DND-41 (cell line): Measurements from ENCODE around the gene MAGOHB.
"Not testable (repeated sequence)": the region's sequence is repeated elsewhere in the genome, so short reads cannot be mapped to it uniquely, and the experiment has no call there.

ENCODE experiments used
- ATAC-seq: fragments of 200-7000 bp; cut with Tn5 transposase; 3 replicates; pipeline ENCODE4 v1.9.1; 2021; ENCODE audit warnings: low read depth; ENCODE audit not compliant: insufficient read depth
- DNase-seq: peaks from one replicate; pipeline ENCODE4 v3.0.0-alpha.2; 2020
- H2AFZ ChIP-seq: 2 replicates; pipeline ENCODE4 v1.6.0; 2012; ENCODE audit warnings: low read depth, low read length
- H3K27ac ChIP-seq: 2 replicates; pipeline ENCODE4 v1.5.1; 2012; ENCODE audit warnings: low read length, inconsistent platforms
- H3K27me3 ChIP-seq: fragments of 200-600 bp; sonication (generic); 2 replicates; pipeline ENCODE4 v1.6.0; 2012; ENCODE audit warnings: low read length, mild to moderate bottlenecking, inconsistent platforms; ENCODE audit not compliant: insufficient read depth, poor library complexity
- H3K36me3 ChIP-seq: 2 replicates; pipeline ENCODE4 v1.5.1; 2012; ENCODE audit warnings: low read length, inconsistent platforms; ENCODE audit not compliant: insufficient read depth
- H3K4me1 ChIP-seq: 2 replicates; pipeline ENCODE4 v1.5.1; 2012; ENCODE audit warnings: mild to moderate bottlenecking, low read length; ENCODE audit not compliant: insufficient read depth
- H3K4me2 ChIP-seq: 2 replicates; pipeline ENCODE4 v1.6.0; 2012; ENCODE audit warnings: mild to moderate bottlenecking, moderate library complexity, low read length, inconsistent platforms; ENCODE audit not compliant: insufficient read depth
- H3K4me3 ChIP-seq, 2 experiments: fragments of 200-600 bp in 1 of 2; shearing (Covaris generic) in 1 of 2; 2 replicates each; pipeline ENCODE4 v1.5.1; 2012 to 2016; ENCODE audit warnings: inconsistent platforms in 2 of 2, low read length in 2 of 2, mild to moderate bottlenecking in 2 of 2, low read depth in 1 of 2, moderate library complexity in 1 of 2
- H3K79me2 ChIP-seq: 2 replicates; pipeline ENCODE4 v1.6.0; 2012; ENCODE audit warnings: low read length, inconsistent platforms; ENCODE audit not compliant: insufficient read depth
- H3K9ac ChIP-seq: 2 replicates; pipeline ENCODE4 v1.6.0; 2012; ENCODE audit warnings: low read depth, mild to moderate bottlenecking, inconsistent platforms, low read length, moderate library complexity
- H3K9me3 ChIP-seq: 2 replicates; pipeline ENCODE4 v1.5.1; 2012; ENCODE audit warnings: low read length, moderate library complexity, mild to moderate bottlenecking, inconsistent platforms; ENCODE audit not compliant: insufficient read depth, severe bottlenecking
- H4K20me1 ChIP-seq: 2 replicates; pipeline ENCODE4 v1.6.0; 2012; ENCODE audit warnings: low read length; ENCODE audit not compliant: insufficient read depth
- EZH2 ChIP-seq: IDR thresholded peaks from 3 replicates; pipeline ENCODE4 v1.6.1; 2012; ENCODE audit warnings: borderline replicate concordance, low read depth, mild to moderate bottlenecking, moderate library complexity, low read length, inconsistent platforms; ENCODE audit not compliant: severe bottlenecking
- TF ChIP-seq, protein P1 (sequence below): IDR thresholded peaks from 2 replicates; pipeline ENCODE4 v1.5.1; 2012; ENCODE audit warnings: borderline replicate concordance, low read length, moderate library complexity, mild to moderate bottlenecking; ENCODE audit not compliant: poor library complexity, severe bottlenecking; ENCODE audit errors: extremely low read depth

The MAGOHB gene

DNA sequence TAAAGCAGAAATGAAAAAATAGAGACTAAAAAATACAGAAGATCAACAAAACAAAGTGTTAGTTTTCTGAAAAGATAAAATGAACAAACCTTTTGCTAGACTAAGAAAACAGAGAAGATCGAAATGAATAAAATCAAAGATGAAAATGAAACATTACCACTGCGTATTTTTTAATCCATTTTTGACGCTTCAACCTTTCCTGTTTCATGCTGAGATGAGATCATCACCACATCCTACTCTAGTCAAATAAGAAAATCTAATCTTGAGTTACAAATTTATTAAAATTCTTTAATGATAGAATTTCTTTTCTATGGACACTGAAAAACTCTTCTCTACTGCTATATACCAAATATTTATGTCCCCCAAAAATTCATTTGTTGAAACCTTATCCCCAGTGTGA lies 30.7 kb downstream of the MAGOHB start:
- no peak overlapping the region for H3K4me2 ChIP-seq
- no peaks in the 10 kb centered on the region for H3K27me3 ChIP-seq
- peaks cover 6% of the 10 kb centered on the region; the same call in 1 of the 2 replicates for H3K36me3 ChIP-seq
- H3K4me1 ChIP-seq, result no peaks in the 10 kb centered on the region
- H3K4me3 ChIP-seq, result no peak overlapping the region
- no peak overlapping the region for H3K27ac ChIP-seq
- H3K79me2 ChIP-seq, result no peaks in the 10 kb centered on the region
- no peak overlapping the region for H3K9ac ChIP-seq
- no peaks in the 10 kb centered on the region for H3K9me3 ChIP-seq
- DNase-seq (no peak), ATAC-seq (no peak)
- H4K20me1 ChIP-seq, result no peaks in the 10 kb centered on the region
- H2AFZ ChIP-seq, result no peak overlapping the region
- TF ChIP-seq, protein P1, sequence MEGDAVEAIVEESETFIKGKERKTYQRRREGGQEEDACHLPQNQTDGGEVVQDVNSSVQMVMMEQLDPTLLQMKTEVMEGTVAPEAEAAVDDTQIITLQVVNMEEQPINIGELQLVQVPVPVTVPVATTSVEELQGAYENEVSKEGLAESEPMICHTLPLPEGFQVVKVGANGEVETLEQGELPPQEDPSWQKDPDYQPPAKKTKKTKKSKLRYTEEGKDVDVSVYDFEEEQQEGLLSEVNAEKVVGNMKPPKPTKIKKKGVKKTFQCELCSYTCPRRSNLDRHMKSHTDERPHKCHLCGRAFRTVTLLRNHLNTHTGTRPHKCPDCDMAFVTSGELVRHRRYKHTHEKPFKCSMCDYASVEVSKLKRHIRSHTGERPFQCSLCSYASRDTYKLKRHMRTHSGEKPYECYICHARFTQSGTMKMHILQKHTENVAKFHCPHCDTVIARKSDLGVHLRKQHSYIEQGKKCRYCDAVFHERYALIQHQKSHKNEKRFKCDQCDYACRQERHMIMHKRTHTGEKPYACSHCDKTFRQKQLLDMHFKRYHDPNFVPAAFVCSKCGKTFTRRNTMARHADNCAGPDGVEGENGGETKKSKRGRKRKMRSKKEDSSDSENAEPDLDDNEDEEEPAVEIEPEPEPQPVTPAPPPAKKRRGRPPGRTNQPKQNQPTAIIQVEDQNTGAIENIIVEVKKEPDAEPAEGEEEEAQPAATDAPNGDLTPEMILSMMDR, result no peak
- TF ChIP-seq EZH2, result no peak

DNA sequence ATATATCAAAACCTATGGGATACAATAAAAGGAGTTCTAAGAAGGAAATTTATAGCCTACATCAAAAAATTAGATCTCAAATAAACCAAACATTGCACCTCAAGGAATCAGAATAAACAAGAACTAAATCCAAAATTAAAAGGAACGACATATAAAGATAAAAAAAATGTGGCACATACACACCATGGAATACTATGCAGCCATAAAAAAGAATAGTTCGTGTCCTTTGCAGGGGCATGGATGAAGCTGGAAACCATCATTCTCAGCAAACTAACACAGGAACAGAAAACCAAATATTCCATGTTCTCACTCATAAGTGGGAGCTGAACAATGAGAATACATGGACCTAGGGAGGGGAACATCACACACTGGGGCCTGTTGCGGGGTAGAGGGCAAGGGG lies 31.3 kb downstream of the MAGOHB start:
- H3K36me3 ChIP-seq, H2AFZ ChIP-seq, H3K79me2 ChIP-seq, H3K4me3 ChIP-seq, ATAC-seq, H3K4me2 ChIP-seq, H3K9me3 ChIP-seq, H3K4me1 ChIP-seq, H3K9ac ChIP-seq, H3K27me3 ChIP-seq, H4K20me1 ChIP-seq, DNase-seq, H3K27ac ChIP-seq: not testable (repeated sequence)

DNA sequence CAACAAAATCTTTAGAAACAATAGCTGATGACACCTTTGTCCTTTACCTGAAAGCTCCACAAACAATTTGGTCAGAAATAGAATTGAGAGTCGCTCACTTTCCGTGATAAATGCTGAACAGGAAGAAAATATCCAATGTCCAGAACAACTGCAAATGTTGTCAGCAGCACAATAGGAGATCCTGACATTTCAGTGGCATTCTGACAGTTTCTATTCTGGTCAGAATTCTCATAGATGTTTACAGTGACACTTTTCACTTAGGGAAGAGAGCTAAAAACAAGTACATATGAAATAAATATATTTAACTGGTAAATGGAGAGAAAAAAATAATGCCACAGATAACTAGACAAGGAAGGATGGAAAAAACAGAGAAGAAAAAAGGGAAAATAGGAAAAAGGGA lies 39.1 kb downstream of the MAGOHB start:
- Histone ChIP-seq H3K4me2 (no peak overlapping the region), H3K27me3 (no peaks in the 10 kb centered on the region), H3K27ac (no peak overlapping the region), H2AFZ (no peak overlapping the region), H3K4me1 (no peaks in the 10 kb centered on the region), H3K36me3 (no peaks in the 10 kb centered on the region), H3K9ac (no peak overlapping the region), H3K9me3 (no peaks in the 10 kb centered on the region), H4K20me1 (no peaks in the 10 kb centered on the region), H3K79me2 (no peaks in the 10 kb centered on the region), H3K4me3 (no peak overlapping the region)
- ATAC-seq (no peak), DNase-seq (no peak)
- no peak for TF ChIP-seq EZH2
- TF ChIP-seq, protein P1, result no peak

DNA sequence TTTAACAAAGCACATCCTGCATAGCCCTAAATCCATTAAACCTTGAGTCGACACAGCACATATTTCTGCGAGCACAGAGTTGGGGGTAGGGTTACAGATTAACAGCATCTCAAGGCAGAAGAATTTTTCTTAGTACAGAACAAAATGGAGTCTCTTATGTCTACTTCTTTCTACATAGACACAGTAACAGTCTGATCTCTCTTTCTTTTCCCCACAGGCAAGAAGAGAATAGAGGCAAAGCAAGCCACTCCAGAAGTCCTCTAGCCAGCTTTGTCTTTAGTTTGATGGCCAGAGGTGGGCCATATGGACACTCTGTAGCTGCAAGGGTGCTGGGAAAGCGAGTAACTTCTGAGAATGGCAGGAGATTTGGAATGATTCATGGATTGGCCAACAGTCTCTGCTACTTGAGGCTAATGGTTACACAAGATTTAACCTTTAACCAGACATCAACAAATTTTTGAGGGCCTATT lies 41.4 kb downstream of the MAGOHB start:
- not testable (repeated sequence) for H3K27ac ChIP-seq, H3K9me3 ChIP-seq, H2AFZ ChIP-seq, H3K79me2 ChIP-seq, H3K9ac ChIP-seq, H4K20me1 ChIP-seq, H3K4me1 ChIP-seq, H3K27me3 ChIP-seq, DNase-seq, H3K4me3 ChIP-seq, H3K36me3 ChIP-seq, ATAC-seq, H3K4me2 ChIP-seq

DNA sequence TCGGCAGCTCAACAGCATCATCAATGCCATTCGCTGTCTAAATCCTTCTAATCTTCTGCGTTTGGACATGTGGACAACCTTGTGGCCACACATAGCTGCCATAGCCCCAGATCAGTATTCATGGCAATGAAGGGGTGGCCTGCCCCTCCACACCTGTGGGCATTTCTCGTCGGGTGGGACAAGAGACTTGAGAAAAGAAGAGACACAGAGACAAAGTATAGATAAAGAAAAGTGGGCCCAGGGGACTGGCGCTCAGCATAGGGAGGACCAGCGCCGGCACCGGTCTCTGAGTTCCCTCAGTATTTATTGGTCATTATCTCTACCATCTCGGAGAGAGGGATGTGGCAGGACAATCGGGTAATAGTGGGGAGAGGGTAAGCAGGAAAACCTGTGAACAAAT lies 42.3 kb downstream of the MAGOHB start:
- H4K20me1 ChIP-seq, result no peaks in the 10 kb centered on the region
- ATAC-seq (no peak), DNase-seq (no peak)
- no peaks in the 10 kb centered on the region for H3K4me1 ChIP-seq
- no peak overlapping the region for H3K4me2 ChIP-seq
- no peaks in the 10 kb centered on the region for H3K9me3 ChIP-seq
- TF ChIP-seq EZH2, result no peak
- TF ChIP-seq, protein P1, result no peak
- H3K9ac ChIP-seq, result no peak overlapping the region
- H3K27ac ChIP-seq, result no peak overlapping the region
- H3K36me3 ChIP-seq, result no peaks in the 10 kb centered on the region
- H2AFZ ChIP-seq, result no peak overlapping the region
- H3K27me3 ChIP-seq, result no peaks in the 10 kb centered on the region
- H3K79me2 ChIP-seq, result no peaks in the 10 kb centered on the region
- H3K4me3 ChIP-seq, result no peak overlapping the region
